GM21528 (cell line): ENCODE measurements around the gene KICS2.

ENCODE experiments used
- ATAC-seq: cut with Tn5 transposase; IDR thresholded peaks from one replicate; pipeline ENCODE4 v1.9.1; 2021; ENCODE audit warnings: mild to moderate bottlenecking, moderate library complexity; ENCODE audit not compliant: unreplicated experiment, low FRiP score

KICS2 gene

GRCh38 chr12:64177001-64177400 lies 45.1 kb downstream of the KICS2 start:
- ATAC-seq = no peak

GRCh38 chr12:64175254-64175945 lies 46.7 kb downstream of the KICS2 start:
- no peak for ATAC-seq

- ATAC-seq = no peak
Measured at GRCh38 chr12:64173456-64173855, 48.6 kb downstream of the KICS2 start.
